Mesenteric fat pad (tissue), 1 donor: ENCODE data around the gene RAP1A. TPM values are rescaled to one million over a fixed set of nuclear protein-coding genes. Genes with fewer than 3 reads are reported as not detected.
A peak's percentile ranks its signal among the peaks of the same experiment; 100 is the strongest.

Experiments used
- DNase-seq: peaks from one replicate; pipeline ENCODE4 v3.0.0-alpha.2; 2020; ENCODE audit warnings: low spot score
- total RNA-seq: library from RNA; stranded (reverse); fragmentation: NEBNext Ultra II Directional; extraction: Animal tissue kit (Norgen Biotek cat#: 25700); gene quantifications from one replicate; pipeline ENCODE4 v1.2.1, GENCODE V29; 2021
- donor health status: DM: yes; HTN: yes; CAD: no.

Gene RAP1A
- total RNA-seq, 1 donor from 2014 or later = 105 TPM

- DNase-seq = no peak
These were observed 132.5 kb downstream of the RAP1A start for GRCh38 chr1:111751906-111752575.

DNA sequence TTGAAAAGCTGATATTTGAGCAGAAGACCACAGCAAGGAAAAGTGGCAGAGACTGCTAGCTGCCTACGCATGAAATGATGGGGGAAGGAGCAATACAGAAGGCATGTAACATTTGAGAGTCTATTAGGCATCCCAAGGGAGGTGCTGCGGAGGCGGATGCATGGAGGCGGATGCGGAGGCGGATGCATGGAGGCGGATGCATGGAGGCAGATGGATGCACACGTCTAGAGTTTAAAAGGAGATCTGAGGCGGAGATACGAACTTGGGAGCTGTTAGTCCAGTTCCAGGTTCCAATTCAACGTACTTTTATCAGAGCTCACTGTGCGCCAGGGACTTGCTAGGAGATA is 135.4 kb downstream of the RAP1A start:
- DNase-seq = peak; percentile 87

GRCh38 chr1:111755331-111756123 is 135.9 kb downstream of the RAP1A start, which contains the start of gene DDX20:
Gene DDX20 (plus strand): TSS chr1:111755901. CDS start chr1:111755925, 24 bp downstream.
- DNase-seq = peak; percentile 99

- DNase-seq = no peak
These were observed 136.5 kb downstream of the RAP1A start for GRCh38 chr1:111756124-111756513.

GRCh38 chr1:111758373-111758772 is 138.8 kb downstream of the RAP1A start:
- no peak for DNase-seq

- no peak for DNase-seq
These were observed 142.1 kb downstream of the RAP1A start for GRCh38 chr1:111761717-111762116.

DNA sequence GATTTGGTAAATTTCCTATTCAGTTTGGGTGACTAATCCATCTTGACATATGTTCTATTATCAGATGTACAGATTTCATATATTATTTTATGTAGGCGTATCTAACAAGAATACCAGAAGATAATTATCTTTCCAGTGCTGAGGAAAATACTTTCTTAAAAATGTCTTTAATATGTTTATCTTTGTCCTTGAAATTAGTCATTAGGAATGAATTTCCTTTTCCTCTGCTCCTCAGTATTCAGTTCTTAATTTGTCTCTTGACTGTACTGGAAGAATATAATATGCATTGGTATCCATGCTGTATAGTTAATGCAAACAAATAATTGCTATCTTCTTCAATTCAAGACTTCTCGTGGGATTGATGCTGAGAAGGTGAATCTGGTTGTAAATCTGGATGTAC is 142.7 kb downstream of the RAP1A start:
- no peak for DNase-seq

Other genes with a start within 250 kb of the RAP1A start
- 1.4 TPM for gene OVGP1, start 192.1 kb upstream of the RAP1A start, total RNA-seq
- 35.4 TPM for gene WDR77, start 170.5 kb upstream of the RAP1A start, total RNA-seq
- gene ATP5PB, start 170.3 kb upstream of the RAP1A start, total RNA-seq = 161 TPM
- 98.7 TPM for gene C1orf162, start 145.8 kb upstream of the RAP1A start, total RNA-seq
- 17.2 TPM for gene ADORA3, start 116.2 kb upstream of the RAP1A start, total RNA-seq
- 13.7 TPM for gene TMIGD3, start 116.2 kb upstream of the RAP1A start, total RNA-seq
- 15.4 TPM for gene INKA2, start 119.6 kb downstream of the RAP1A start, total RNA-seq
- 9.7 TPM for gene DDX20, start 136.1 kb downstream of the RAP1A start, total RNA-seq